Cerebellar nuclear complex (tissue), 1 donor: Measurements from ENCODE around the gene HIRIP3.
"Not testable (repeated sequence)": the region's sequence is repeated elsewhere in the genome, so short reads cannot be mapped to it uniquely, and the experiment has no call there.

Experiments used
- DNase-seq, 2 experiments: peaks; one replicate each; lab custom pipeline; 2025; lab: John Stamatoyannopoulos, UW

The HIRIP3 gene

GRCh38 chr16:29959821-29960220 lies 35.6 kb downstream of the HIRIP3 start:
- not testable (repeated sequence) for DNase-seq

- no peak for DNase-seq
Measured at GRCh38 chr16:29959293-29959692, 36.1 kb downstream of the HIRIP3 start.

GRCh38 chr16:29958756-29959155 lies 36.7 kb downstream of the HIRIP3 start:
- DNase-seq, result no peak

- DNase-seq, result no peak
Measured at GRCh38 chr16:29951625-29952365, 43.6 kb downstream of the HIRIP3 start.

GRCh38 chr16:29950806-29951461 lies 44.5 kb downstream of the HIRIP3 start:
- DNase-seq, result no peak

- DNase-seq, result no peak
Measured at GRCh38 chr16:29947897-29948296, 47.5 kb downstream of the HIRIP3 start.

GRCh38 chr16:29943846-29944799 lies 51.3 kb downstream of the HIRIP3 start:
- DNase-seq, result no peak
